H9 (cell line): ENCODE data around the gene RNF5. TPM values are rescaled to one million over a fixed set of nuclear protein-coding genes. Genes with fewer than 3 reads are reported as not detected.

Experiments
- DNase-seq: peaks from one replicate; pipeline ENCODE4 v3.0.0-alpha.2; 2017
- H2AFZ ChIP-seq: one replicate; pipeline ENCODE4 v1.6.1; 2013; ENCODE audit warnings: mild to moderate bottlenecking, low read length, control low read depth, moderate library complexity
- H2AK5ac ChIP-seq: 2 replicates; pipeline ENCODE4 v1.6.1; 2013; ENCODE audit warnings: low read length, control low read depth, mixed read lengths; ENCODE audit not compliant: insufficient read length
- H2BK120ac ChIP-seq: one replicate; pipeline ENCODE4 v1.6.1; 2013; ENCODE audit warnings: low read depth, mild to moderate bottlenecking, low read length, control low read depth, inconsistent platforms; ENCODE audit not compliant: poor library complexity, severe bottlenecking
- H2BK12ac ChIP-seq: 2 replicates; pipeline ENCODE4 v1.6.1; 2013; ENCODE audit warnings: low read length, control low read depth, mixed read lengths, low read depth; ENCODE audit not compliant: insufficient read length
- H2BK15ac ChIP-seq: 2 replicates; pipeline ENCODE4 v1.6.1; 2013; ENCODE audit warnings: low read depth, low read length, control low read depth
- H2BK20ac ChIP-seq: one replicate; pipeline ENCODE4 v1.6.1; 2013; ENCODE audit warnings: low read depth, mild to moderate bottlenecking, low read length, control low read depth, inconsistent platforms; ENCODE audit not compliant: poor library complexity, severe bottlenecking
- H2BK5ac ChIP-seq: 2 replicates; pipeline ENCODE4 v1.6.1; 2013; ENCODE audit warnings: low read length, control low read depth, mixed read lengths; ENCODE audit not compliant: insufficient read length
- H3K14ac ChIP-seq: 2 replicates; pipeline ENCODE4 v1.6.1; 2013; ENCODE audit warnings: low read length, control low read depth; ENCODE audit not compliant: insufficient read depth
- H3K18ac ChIP-seq: 2 replicates; pipeline ENCODE4 v1.6.1; 2013; ENCODE audit warnings: low read depth, mild to moderate bottlenecking, mixed read lengths, low read length, control low read depth; ENCODE audit not compliant: insufficient read length
- H3K23ac ChIP-seq: 2 replicates; pipeline ENCODE4 v1.6.1; 2013; ENCODE audit warnings: low read length, control low read depth, mixed read lengths, low read depth; ENCODE audit not compliant: insufficient read length
- H3K23me2 ChIP-seq: 2 replicates; pipeline ENCODE4 v1.6.1; 2013; ENCODE audit warnings: low read depth, mild to moderate bottlenecking, mixed read lengths, low read length, control low read depth; ENCODE audit not compliant: insufficient read length, poor library complexity, severe bottlenecking
- H3K27ac ChIP-seq: 2 replicates; pipeline ENCODE4 v1.5.1; 2013; ENCODE audit warnings: low read length, control low read depth, mixed read lengths, low read depth; ENCODE audit not compliant: insufficient read length
- H3K27me3 ChIP-seq: 2 replicates; pipeline ENCODE4 v1.6.1; 2013; ENCODE audit warnings: low read length, control low read depth, inconsistent platforms; ENCODE audit not compliant: insufficient read depth
- H3K4ac ChIP-seq: 2 replicates; pipeline ENCODE4 v1.6.1; 2013; ENCODE audit warnings: low read depth, mild to moderate bottlenecking, control low read depth, inconsistent platforms, low read length, moderate library complexity
- H3K4me1 ChIP-seq: 2 replicates; pipeline ENCODE4 v1.6.1; 2013; ENCODE audit warnings: low read length, control low read depth, inconsistent platforms; ENCODE audit not compliant: insufficient read depth
- H3K4me2 ChIP-seq: 2 replicates; pipeline ENCODE4 v1.6.1; 2013; ENCODE audit warnings: low read length, control low read depth, mixed read lengths; ENCODE audit not compliant: insufficient read length, insufficient read depth
- H3K56ac ChIP-seq: 2 replicates; pipeline ENCODE4 v1.6.1; 2013; ENCODE audit warnings: low read depth, mild to moderate bottlenecking, mixed read lengths, low read length, control low read depth; ENCODE audit not compliant: insufficient read length
- H3K79me1 ChIP-seq: 2 replicates; pipeline ENCODE4 v1.6.1; 2013; ENCODE audit warnings: low read depth, mild to moderate bottlenecking, moderate library complexity, low read length, control low read depth, inconsistent platforms; ENCODE audit not compliant: insufficient read depth, poor library complexity, severe bottlenecking
- H3K79me2 ChIP-seq: 2 replicates; pipeline ENCODE4 v1.6.1; 2013; ENCODE audit warnings: low read length, control low read depth, inconsistent platforms; ENCODE audit not compliant: insufficient read depth
- H3K9ac ChIP-seq: 2 replicates; pipeline ENCODE4 v1.6.1; 2013; ENCODE audit warnings: low read length, control low read depth, mixed read lengths; ENCODE audit not compliant: insufficient read length; ENCODE audit errors: extremely low read depth
- H3K9me3 ChIP-seq: one replicate; pipeline ENCODE4 v1.6.1; 2013; ENCODE audit warnings: low read depth, low read length, inconsistent platforms; ENCODE audit not compliant: control insufficient read depth
- H3T11ph ChIP-seq: one replicate; pipeline ENCODE4 v1.6.1; 2013; ENCODE audit warnings: mild to moderate bottlenecking, low read length, control low read depth, inconsistent platforms
- H4K20me1 ChIP-seq: one replicate; pipeline ENCODE4 v1.6.1; 2013; ENCODE audit not compliant: control insufficient read depth, insufficient read length, insufficient read depth
- H4K5ac ChIP-seq: 2 replicates; pipeline ENCODE4 v1.6.1; 2013; ENCODE audit warnings: low read depth, mild to moderate bottlenecking, mixed read lengths, low read length, control low read depth; ENCODE audit not compliant: insufficient read length
- H4K8ac ChIP-seq: replicated peaks from 2 replicates; pipeline ENCODE4 v1.6.1; 2013; ENCODE audit warnings: low read length, control low read depth, mixed read lengths, low read depth; ENCODE audit not compliant: insufficient read length
- H4K91ac ChIP-seq: 2 replicates; pipeline ENCODE4 v1.6.1; 2013; ENCODE audit warnings: low read depth, mild to moderate bottlenecking, moderate library complexity, mixed read lengths, low read length, control low read depth; ENCODE audit not compliant: insufficient read length
- H3K27ac Mint-ChIP-seq, 3 experiments: 2 replicates in 2 of 3; 3 replicates in 1 of 3; pipeline ENCODE4 v1.8.0; 2020 to 2021; ENCODE audit warnings: mixed read lengths in 3 of 3, mild to moderate bottlenecking in 1 of 3, moderate library complexity in 1 of 3
- H3K27me3 Mint-ChIP-seq: 2 replicates; pipeline ENCODE4 v1.8.0; 2021; ENCODE audit warnings: low read depth, mild to moderate bottlenecking, moderate library complexity, mixed read lengths
- H3K36me3 Mint-ChIP-seq, 3 experiments: 2 replicates in 2 of 3; 3 replicates in 1 of 3; pipeline ENCODE4 v1.8.0; 2020 to 2021; ENCODE audit warnings: low read depth in 3 of 3, mixed read lengths in 3 of 3; ENCODE audit not compliant: insufficient read depth in 1 of 3
- H3K4me1 Mint-ChIP-seq, 2 experiments: 2 replicates each; pipeline ENCODE4 v1.8.0; 2020; ENCODE audit warnings: mixed read lengths in 2 of 2
- H3K4me3 Mint-ChIP-seq, 2 experiments: 2 replicates in 1 of 2; 3 replicates in 1 of 2; pipeline ENCODE4 v1.8.0; 2020 to 2021; ENCODE audit warnings: mild to moderate bottlenecking in 2 of 2, mixed read lengths in 2 of 2, moderate library complexity in 1 of 2
- H3K9me3 Mint-ChIP-seq, 2 experiments: 2 replicates in 1 of 2; 3 replicates in 1 of 2; pipeline ENCODE4 v1.8.0; 2020; ENCODE audit warnings: mild to moderate bottlenecking in 2 of 2, mixed read lengths in 2 of 2, moderate library complexity in 1 of 2
- total RNA-seq: library from RNA; stranded (reverse); gene quantifications from 2 replicates; pipeline ENCODE4 v1.2.1, GENCODE V29; 2021
- TF ChIP-seq, protein P1 (sequence below): fragments of 200-600 bp; sonication (generic); conservative IDR thresholded peaks from 3 replicates; pipeline ENCODE4 v1.8.0; 2021; ENCODE audit warnings: antibody characterized with exemption, mild to moderate bottlenecking

The RNF5 gene
- total RNA-seq, 1 experiment from 2014 or later: 116 TPM

DNA sequence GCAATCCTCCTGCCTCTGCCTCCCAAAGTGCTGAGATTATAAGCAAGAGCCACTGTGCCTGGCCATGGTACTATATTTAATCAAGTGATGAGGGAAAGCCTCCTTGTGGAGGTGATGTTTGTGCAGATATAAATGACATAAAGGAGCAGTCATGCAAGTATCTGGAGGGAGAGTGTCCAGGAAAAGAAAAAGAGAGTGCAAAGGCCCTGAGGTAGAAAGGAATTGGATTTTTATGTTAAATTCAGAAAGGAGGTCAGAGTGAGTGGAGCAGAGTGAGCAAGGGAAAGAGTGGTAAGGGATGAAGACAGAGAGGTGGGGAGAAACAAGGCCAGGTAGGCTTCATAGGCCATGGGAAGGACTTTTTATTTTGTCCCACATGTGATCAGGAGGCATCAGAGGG lies 40.8 kb upstream of the RNF5 start:
- H3K4me1 Mint-ChIP-seq: no peaks in the 10 kb centered on the region
- no peak overlapping the region for H3K23ac ChIP-seq
- no peak overlapping the region for H3K27ac ChIP-seq
- H3K36me3 Mint-ChIP-seq: no peaks in the 10 kb centered on the region
- no peaks in the 10 kb centered on the region for H4K20me1 ChIP-seq
- no peaks in the 10 kb centered on the region for H3K79me2 ChIP-seq
- H4K5ac ChIP-seq: no peak overlapping the region
- H2AK5ac ChIP-seq: no peak overlapping the region
- no peak overlapping the region for H2AFZ ChIP-seq
- no peak overlapping the region for H2BK5ac ChIP-seq
- no peaks in the 10 kb centered on the region for H3K27me3 ChIP-seq
- H3T11ph ChIP-seq: no peak overlapping the region
- no peak overlapping the region for H2BK15ac ChIP-seq
- no peak overlapping the region for H3K14ac ChIP-seq
- H3K27me3 Mint-ChIP-seq: peaks cover 8% of the 10 kb centered on the region
- no peak for DNase-seq
- no peak overlapping the region for H2BK120ac ChIP-seq
- no peak overlapping the region for H4K8ac ChIP-seq
- no peaks in the 10 kb centered on the region for H3K9me3 Mint-ChIP-seq
- no peak overlapping the region for H3K56ac ChIP-seq
- no peak overlapping the region for H3K27ac Mint-ChIP-seq
- no peak overlapping the region for H3K4me2 ChIP-seq
- TF ChIP-seq, protein P1, sequence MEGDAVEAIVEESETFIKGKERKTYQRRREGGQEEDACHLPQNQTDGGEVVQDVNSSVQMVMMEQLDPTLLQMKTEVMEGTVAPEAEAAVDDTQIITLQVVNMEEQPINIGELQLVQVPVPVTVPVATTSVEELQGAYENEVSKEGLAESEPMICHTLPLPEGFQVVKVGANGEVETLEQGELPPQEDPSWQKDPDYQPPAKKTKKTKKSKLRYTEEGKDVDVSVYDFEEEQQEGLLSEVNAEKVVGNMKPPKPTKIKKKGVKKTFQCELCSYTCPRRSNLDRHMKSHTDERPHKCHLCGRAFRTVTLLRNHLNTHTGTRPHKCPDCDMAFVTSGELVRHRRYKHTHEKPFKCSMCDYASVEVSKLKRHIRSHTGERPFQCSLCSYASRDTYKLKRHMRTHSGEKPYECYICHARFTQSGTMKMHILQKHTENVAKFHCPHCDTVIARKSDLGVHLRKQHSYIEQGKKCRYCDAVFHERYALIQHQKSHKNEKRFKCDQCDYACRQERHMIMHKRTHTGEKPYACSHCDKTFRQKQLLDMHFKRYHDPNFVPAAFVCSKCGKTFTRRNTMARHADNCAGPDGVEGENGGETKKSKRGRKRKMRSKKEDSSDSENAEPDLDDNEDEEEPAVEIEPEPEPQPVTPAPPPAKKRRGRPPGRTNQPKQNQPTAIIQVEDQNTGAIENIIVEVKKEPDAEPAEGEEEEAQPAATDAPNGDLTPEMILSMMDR: no peak
- H3K79me1 ChIP-seq: no peaks in the 10 kb centered on the region
- no peaks in the 10 kb centered on the region for H3K4me1 ChIP-seq
- H3K18ac ChIP-seq: no peak overlapping the region
- no peak overlapping the region for H2BK12ac ChIP-seq
- no peak overlapping the region for H3K9ac ChIP-seq
- H2BK20ac ChIP-seq: no peak overlapping the region
- H3K9me3 ChIP-seq: no peaks in the 10 kb centered on the region
- H3K4me3 Mint-ChIP-seq: no peak overlapping the region
- no peak overlapping the region for H3K4ac ChIP-seq
- H3K23me2 ChIP-seq: no peaks in the 10 kb centered on the region
- no peak overlapping the region for H4K91ac ChIP-seq
